HG03103 (cell line): ENCODE data around the gene EXOC1.
"Not testable (repeated sequence)": the region's sequence is repeated elsewhere in the genome, so short reads cannot be mapped to it uniquely, and the experiment has no call there.

Experiments
- ATAC-seq: cut with Tn5 transposase; IDR thresholded peaks from one replicate; pipeline ENCODE4 v1.9.1; 2021; ENCODE audit warnings: low read depth; ENCODE audit not compliant: unreplicated experiment

Gene EXOC1

DNA sequence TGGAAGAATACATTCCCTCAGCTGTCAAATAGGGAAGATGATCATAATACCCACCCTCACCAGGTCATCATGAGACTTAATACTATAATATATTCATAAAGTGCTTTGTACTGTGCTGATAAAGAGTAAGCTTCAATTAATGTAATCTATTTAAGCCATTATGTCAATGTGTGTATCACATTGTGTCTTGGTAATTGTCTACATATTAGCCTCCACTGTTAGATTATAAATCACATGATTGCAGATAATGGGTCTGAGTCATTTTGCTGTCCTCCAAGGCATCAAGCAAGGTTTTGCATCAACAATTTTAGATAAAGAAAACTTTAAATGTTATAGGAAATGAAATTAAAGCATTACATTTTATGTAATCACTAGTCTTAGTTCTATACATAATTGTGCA lies 50.1 kb downstream of the EXOC1 start:
- ATAC-seq = no peak

DNA sequence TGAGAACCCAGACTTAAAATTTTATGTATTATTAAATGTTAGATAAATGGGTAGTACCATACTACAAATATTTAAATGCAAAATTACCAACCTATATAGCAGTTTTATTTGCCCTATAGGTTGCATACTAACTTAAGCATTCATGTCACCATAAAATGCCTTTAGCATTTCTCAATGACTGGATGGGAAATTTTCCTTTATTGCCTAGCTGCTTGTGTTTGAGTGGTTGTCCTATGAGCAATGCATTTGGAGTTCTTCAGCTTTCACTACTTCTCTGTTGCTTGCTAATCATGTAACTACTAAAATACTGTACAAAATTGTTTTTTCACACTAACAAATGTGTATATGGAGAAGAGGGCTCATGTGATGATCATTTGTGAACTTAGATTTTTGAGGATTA lies 51.1 kb downstream of the EXOC1 start:
- no peak for ATAC-seq

DNA sequence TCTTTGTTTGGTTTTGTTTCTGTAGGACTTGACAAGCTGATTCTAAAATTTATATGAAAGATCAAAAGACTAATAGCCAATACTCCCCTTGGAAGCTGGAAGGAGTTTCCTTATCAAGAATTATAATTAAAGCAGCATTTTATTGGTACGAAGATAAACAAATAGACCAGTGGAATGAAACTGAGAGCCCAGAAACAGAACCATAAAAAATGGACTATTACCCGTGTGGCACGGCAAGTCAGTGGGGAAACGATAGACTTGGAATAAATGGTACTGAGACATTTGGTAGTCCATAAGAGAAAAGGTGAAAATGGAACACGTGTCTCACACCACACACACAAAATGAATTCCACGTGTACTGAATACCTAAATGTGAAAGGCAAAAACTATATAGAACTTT lies 52.9 kb downstream of the EXOC1 start:
- ATAC-seq = no peak

DNA sequence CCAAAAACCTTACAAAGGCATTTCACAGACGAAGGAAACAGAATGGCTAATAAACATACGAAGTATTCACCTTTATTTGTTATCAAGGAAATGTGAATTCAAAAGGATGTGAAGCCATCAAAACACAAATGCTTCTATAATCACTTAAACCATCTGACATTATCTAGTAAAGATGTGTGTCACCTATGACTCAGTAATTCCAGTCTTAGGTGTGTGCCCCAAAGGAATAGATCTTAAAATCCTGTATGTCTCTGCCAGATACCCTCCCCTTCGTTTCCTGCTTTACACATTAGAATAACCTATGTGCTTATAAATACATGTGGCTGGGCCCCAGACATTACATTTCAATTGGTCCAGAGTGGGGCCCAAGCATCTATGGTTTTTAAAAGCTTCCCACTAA lies 53.5 kb downstream of the EXOC1 start:
- no peak for ATAC-seq

DNA sequence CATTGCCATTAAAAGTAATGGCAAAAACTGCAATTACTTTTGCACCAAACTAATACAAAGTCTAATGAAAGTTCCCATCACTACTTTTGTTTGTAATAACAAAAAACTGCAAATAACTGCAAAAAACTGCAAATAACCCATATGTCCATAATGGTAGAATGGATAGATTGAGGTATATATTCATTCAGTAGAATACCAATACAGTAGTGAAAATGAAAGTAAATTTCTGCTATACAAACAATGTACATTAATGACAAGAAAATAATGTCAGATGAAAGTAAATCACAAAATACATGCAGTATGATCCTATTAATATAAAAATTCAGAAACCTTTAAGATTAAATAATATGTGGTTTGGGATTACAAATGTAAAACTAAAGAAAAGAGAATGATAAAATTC lies 54.0 kb downstream of the EXOC1 start:
- no peak for ATAC-seq

DNA sequence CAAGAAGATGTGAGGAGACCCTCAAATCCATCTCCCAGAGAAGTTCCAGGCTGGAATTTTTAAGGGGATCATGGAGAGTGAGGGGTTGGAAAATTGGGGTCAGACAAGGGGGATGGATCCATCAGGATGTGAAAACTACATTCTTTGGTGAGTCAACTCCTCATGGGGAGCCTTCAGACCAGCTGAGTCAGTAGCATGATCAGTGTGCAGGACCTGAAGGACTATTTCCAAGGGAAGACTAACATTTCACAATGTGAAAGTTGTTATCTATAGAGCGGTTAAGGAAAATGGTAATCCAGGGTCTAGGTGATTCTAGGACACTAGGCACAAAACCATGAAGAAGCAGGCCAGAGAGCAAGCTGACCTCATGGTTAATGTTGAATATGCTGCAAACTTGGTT lies 56.7 kb downstream of the EXOC1 start:
- no peak for ATAC-seq

DNA sequence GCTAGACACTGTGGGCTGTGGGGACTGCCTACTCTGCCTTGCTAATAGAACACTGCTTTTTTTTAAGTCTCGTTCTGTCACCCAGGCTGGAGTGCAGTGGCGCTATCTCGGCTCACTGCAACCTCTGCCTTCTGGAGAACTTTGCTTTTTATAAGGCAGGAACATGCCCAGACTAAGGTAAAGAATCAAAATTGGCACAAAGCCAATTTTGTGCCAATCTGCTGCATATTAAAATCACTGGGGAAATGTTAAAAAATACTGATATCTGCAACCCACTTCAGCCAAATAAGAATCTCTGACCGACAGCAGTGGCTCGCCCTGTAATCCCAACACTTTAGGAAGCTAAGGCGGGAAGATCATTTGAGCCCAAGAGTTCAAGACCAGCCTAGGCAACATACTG lies 58.8 kb downstream of the EXOC1 start:
- ATAC-seq = no peak

DNA sequence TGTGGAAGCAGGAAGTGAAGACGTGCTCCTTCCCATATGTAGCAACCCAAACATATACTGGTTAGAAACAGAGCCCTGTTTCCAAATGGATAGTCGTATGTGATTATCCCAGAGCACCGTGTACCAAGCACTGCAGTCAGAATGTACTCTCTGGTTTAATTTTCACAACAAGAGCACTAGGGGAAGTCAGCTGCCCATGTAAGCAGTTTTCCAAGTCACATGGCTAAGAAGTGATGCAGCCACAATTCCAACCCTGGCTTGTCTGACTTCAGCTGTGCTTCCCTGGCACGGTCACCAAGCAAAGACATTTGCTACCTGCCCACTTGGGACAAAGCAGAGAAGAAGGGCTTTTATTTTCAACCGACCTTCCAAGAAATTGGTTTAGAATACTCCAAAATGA lies 67.1 kb downstream of the EXOC1 start:
- ATAC-seq = no peak

DNA sequence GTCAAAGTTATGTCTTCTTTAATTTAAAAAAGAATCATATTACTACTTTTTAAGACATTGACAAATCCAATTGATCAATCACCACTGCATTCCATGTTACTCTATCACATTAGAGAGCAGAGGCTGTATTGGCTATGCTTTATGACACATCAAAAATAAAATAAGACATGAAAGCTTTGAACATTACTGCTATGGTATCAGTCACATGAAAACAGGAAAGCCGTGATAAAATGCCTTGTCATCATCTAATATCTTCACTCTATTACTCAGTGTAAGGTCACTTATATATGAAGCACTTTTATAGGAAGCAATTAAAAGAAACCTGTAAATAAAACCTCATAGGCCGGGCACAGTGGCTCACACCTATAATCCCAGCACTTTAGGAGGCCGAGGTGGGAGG lies 67.6 kb downstream of the EXOC1 start:
- ATAC-seq = no peak

DNA sequence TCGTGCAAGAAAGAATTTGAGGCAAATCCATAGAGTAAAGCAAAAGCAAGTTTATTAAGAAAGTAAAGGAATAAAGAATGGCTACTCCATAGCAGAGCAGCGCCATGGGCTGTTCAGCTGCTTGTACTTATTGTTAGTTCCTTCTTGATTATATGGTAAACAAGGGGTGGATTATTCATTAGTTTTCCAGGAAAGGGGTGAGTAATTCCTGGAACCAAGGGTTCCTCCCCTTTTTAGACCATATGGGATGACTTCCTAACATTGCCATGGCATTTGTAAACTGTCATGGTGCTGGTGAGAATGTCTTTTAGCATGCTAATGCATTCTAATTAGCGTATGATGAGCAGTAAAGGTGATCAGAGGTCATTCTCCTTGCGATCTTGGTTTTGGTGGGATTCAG lies 71.8 kb downstream of the EXOC1 start:
- no peak for ATAC-seq

DNA sequence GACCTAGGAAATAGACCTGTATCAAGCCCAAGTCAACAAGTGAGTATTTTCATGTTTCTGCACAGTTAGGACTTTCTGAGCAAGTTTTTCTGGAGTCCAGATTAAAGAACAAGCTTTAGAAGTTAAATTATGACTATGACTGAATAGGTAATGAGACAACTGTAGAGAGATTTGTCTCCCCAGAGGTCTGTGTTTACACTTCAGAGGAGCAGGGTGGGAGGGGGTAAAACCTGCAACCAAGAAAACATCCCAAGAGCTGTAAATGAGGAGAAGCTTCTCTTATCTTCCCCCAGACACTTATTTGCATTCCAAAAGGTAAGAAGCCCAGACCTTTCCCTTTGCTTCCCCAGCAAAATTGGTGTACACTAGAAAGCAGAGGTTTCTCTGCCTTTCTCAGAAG lies 73.2 kb downstream of the EXOC1 start:
- no peak for ATAC-seq

DNA sequence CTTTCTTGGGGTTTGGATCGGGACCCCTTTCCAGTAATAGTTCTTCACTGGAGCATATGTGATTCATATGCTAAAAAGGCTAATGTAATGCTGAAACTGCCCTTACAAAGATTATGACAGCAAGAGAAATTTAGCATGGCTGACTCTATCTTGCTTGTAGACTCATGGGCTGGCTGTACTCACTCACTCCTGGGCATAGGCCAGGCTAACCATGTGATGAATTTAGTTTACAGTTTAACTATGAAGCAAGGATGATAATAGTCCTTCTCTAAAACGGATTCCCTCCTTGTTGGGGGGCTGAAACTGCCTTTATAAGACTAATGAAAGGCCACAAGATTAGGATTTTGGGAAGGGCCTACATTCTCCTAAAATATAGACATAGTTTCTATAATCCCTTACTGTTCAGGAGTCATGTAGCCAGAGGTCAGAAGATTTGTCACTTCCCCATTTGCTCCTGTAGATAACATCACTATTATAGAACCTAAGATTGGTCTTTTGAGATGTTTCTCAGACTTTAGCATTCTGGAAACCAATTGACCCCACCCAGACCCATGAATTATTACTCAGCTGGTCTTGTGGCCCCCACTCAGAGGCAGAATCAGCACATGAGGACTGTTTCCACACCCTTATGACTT lies 74.5 kb downstream of the EXOC1 start:
- ATAC-seq = no peak

DNA sequence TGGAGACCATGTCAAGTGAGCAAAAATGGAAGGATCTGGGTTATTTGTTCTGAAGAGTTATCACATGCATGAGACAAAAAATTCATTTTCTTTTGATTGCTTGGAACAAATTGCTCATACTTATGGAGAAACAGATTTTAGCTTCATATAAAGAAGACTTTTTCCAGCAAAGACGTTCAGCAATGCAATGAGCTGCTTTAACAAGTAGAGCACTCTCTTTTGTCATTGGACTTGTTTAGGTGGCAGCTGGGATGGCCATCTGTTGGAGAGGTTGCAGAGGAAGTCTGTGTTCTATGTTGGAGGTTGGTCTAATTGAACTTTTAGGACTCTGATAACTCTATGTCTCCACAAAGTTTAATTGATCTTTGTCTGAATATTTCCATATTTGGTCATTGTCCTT lies 75.4 kb downstream of the EXOC1 start:
- ATAC-seq = no peak

DNA sequence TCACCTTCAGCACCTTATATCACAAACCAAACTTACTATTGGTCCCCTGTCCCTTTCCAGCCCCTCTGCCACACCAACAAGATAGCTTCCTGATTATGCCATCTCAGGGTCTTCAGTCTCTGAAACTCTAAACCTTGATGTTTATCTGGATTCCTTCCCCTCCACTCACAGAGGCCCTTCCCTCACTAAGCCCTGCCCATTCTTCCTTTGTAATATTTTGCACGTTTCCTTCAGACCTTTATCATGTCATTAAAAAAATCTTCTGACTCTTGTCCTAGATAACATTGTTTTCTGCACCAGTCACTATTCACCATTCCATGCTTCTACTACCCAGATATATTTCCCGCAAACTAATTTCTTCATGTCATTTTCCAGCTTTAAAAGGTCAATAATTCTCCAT lies 77.6 kb downstream of the EXOC1 start:
- ATAC-seq = no peak

DNA sequence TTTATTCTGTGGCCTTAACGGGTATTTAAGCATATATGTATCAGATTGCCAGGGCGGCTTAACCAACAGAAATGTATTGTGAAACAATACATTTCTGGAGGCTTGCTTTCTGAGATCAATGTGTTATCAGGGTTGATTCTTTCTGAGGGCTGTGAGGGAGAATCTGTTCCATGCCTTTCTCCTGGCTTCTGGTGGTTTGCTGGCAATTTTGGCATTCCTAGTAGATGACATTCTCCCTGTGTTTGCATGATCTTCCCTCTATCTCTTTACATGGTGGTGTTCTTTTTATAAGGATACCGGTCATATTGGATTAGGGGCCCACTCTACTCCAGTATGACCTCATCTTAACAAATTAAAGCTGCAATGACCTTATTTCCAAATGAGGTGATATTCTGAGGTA lies 78.4 kb downstream of the EXOC1 start:
- ATAC-seq = no peak

DNA sequence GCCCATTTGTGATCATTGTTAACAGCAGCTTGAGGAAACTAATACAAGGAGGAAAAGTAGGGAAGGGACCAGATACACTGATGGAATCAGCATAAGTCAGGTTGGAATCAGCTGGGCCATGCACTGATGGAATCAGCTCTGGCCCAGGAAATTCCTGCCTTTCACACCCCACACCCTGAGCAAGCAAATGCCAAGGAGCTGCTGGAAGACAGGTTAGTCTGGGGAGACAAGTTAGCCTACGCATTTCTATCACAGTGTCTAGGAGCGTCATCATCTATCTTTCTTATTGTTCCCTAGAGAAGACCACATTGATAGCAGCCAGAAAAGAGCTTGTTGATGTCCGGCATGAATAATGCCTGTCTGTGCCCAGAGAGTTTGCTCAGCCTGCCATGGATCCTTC lies 79.1 kb downstream of the EXOC1 start:
- no peak for ATAC-seq

DNA sequence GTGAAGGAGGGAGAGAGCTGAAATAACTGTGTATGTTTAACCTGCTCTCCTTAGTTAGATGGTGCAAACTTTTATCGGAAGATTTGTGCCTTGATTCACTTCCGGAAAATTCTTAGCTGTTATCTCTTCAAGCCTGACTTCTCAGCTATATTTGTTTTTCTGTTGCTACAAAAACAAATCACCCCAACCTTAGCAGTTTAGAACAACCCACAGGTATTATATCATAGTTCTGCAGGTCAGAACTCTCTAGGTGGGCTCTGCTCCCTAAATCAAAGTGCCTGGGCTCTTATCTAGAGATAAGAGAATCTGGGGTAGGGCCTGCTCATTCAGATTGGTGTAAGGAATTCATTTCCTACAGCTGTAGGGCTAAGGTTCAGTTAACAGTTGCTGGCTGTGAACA lies 80.2 kb downstream of the EXOC1 start:
- ATAC-seq = no peak

DNA sequence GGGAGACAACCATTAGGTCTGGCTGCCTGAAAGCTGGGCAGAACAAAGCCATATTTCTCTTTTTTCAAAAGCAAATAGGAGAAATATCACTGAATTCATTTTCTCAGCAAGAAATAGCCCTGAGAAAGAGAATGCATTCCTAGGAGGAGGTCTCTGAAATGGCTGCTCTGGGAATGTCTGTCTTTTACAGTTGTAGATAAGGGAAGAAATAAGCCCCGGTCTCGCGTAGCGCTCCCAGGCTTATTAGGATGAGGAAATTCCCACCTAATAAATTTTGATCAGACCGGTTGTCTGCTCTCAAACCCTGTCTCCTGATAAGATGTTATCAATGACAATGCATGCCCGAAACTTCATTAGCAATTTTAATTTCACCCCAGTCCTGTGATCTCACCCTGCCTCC lies 82.5 kb downstream of the EXOC1 start:
- ATAC-seq = not testable (repeated sequence)

DNA sequence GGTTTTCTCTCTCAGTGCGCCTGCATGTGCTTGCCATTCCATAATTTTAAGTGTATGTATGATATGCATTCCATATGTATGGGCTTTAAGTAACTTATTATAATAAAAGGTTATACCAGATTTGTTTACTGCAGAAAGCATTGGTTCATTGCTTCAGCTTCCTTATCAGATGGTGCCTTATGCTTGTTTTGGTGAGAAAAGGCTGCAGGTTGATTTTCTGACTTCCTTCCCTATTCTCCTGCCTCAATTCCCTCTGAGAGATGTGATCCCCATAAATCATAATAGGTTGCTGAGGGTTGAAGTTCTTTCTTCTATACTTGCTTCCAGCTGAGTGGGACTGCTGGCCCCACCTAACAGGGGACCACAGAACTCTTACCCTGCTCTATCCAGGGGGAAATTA lies 85.0 kb downstream of the EXOC1 start:
- ATAC-seq = no peak

DNA sequence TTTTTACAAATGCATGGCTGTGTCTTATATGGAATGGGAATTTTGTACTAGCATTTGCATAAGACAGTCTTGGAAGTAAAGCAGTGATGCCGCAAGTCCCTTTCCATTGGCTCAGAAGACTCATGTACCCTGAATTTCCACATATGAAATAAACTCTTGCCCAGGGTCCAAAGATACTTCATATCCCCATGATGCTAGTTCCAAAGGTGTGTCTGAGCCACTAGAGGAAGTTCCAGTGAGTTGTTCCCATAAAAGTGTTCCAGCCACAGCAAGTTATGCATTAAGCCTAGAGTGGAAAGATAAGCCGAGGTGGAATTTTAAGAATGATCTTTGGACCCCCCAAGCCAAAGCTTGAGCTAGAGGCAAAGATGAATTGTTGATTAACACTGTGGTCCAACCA lies 86.0 kb downstream of the EXOC1 start:
- no peak for ATAC-seq

DNA sequence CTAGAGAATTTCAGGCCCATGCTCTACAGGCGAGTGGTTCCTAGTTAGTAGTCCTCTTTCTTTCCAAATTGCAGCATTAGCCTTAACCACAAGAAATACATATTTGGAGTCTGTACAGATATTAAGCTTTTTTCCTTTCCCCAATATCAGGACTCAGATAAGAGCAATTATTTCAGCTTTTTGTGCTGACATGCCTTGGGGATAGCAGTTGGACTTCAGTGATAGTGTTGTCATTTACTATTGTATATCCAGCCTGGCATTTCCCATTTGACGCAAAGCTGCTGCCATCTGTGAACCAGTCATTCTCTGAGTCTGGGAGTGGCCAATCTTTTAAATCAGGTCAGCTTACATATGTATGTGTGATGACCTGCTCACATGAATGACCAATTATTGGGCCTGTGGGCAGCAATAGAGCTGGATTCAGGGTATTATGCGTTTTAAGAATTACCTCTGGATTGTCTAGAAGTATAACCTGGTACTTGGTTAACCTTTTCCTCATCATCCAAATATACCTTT lies 88.5 kb downstream of the EXOC1 start:
- ATAC-seq = no peak

DNA sequence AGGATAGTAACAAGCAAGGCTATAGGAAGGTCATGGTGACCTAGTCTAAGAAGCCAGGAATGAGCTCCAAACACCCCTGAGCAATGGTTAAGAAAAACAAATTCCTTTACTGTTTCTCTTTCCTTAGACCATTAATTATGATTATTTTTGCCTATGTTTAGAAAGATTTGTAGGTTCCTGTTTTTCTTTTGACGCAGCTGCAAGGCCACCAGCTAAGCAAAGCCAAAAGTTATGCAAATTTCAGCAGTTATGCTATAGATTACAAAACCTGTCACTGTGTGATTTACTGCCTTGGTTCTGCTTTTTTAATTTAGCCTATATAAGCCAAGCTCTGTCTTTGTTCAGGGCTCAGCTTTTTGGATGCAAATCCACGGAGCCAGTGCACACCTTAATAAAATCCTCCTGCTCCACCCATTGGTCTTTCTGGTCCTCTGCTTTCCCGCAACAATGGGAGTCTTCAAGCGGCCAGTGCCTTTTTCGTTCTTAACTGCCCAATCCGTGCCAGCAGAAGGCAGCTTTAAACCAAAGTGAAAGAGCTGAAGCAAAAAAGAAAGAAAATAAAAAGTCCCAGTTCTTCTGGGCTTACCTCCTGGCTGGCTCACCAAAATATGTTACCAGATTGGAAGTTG lies 93.9 kb downstream of the EXOC1 start:
- peak; percentile 36 for ATAC-seq
